Measurements from ENCODE around the gene SLC22A23.

- TF ChIP-seq, protein P1, sequence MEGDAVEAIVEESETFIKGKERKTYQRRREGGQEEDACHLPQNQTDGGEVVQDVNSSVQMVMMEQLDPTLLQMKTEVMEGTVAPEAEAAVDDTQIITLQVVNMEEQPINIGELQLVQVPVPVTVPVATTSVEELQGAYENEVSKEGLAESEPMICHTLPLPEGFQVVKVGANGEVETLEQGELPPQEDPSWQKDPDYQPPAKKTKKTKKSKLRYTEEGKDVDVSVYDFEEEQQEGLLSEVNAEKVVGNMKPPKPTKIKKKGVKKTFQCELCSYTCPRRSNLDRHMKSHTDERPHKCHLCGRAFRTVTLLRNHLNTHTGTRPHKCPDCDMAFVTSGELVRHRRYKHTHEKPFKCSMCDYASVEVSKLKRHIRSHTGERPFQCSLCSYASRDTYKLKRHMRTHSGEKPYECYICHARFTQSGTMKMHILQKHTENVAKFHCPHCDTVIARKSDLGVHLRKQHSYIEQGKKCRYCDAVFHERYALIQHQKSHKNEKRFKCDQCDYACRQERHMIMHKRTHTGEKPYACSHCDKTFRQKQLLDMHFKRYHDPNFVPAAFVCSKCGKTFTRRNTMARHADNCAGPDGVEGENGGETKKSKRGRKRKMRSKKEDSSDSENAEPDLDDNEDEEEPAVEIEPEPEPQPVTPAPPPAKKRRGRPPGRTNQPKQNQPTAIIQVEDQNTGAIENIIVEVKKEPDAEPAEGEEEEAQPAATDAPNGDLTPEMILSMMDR (conservative IDR thresholded peaks at IDR 0.05; ENCODE audit: low read depth, low read length), result no peak
- TF ChIP-seq CEBPB (IDR thresholded peaks at IDR 0.05; ENCODE audit: low read depth, low read length) (no peak), BHLHE40 (IDR thresholded peaks at IDR 0.05; ENCODE audit: low read depth, low read length) (no peak), POLR2A (IDR thresholded peaks at IDR 0.05; ENCODE audit: low read depth, low read length) (no peak), MXI1 (IDR thresholded peaks at IDR 0.05; ENCODE audit: borderline replicate concordance, low read depth, low read length) (no peak), USF2 (IDR thresholded peaks at IDR 0.05; ENCODE audit: low read depth, low read length) (no peak), CHD1 (IDR thresholded peaks at IDR 0.05; ENCODE audit: low read depth, low read length) (no peak), SMC3 (IDR thresholded peaks at IDR 0.05; ENCODE audit: low read depth, low read length) (no peak), RAD21 (IDR thresholded peaks at IDR 0.05; ENCODE audit: low read length) (no peak), RFX5 (IDR thresholded peaks at IDR 0.05; ENCODE audit: low read depth, low read length) (no peak), FOS (IDR thresholded peaks at IDR 0.05; ENCODE audit: low read depth, low read length) (no peak), NFE2L2 (IDR thresholded peaks at IDR 0.05; ENCODE audit: low read depth, low read length) (no peak)
- TF ChIP-seq, protein P2, sequence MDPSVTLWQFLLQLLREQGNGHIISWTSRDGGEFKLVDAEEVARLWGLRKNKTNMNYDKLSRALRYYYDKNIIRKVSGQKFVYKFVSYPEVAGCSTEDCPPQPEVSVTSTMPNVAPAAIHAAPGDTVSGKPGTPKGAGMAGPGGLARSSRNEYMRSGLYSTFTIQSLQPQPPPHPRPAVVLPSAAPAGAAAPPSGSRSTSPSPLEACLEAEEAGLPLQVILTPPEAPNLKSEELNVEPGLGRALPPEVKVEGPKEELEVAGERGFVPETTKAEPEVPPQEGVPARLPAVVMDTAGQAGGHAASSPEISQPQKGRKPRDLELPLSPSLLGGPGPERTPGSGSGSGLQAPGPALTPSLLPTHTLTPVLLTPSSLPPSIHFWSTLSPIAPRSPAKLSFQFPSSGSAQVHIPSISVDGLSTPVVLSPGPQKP (IDR thresholded peaks at IDR 0.05; ENCODE audit: borderline replicate concordance, low read depth, low read length), result no peak
Measured at GRCh38 chr6:3405182-3405518, 51.7 kb downstream of the SLC22A23 start.
